IgD-negative memory B cell (primary cell): ENCODE results near the gene FBXL16. TPM values are rescaled to one million over a fixed set of nuclear protein-coding genes. Genes with fewer than 3 reads are reported as not detected.

Source experiments
- H3K27ac Mint-ChIP-seq, 3 donors: one replicate each; pipeline ENCODE4 v1.8.0; 2020 to 2022; ENCODE audit warnings: mild to moderate bottlenecking in 3 of 3, mixed read lengths in 3 of 3, moderate library complexity in 1 of 3
- H3K27me3 Mint-ChIP-seq: one replicate; pipeline ENCODE4 v1.8.0; 2021; ENCODE audit warnings: mixed read lengths
- H3K36me3 Mint-ChIP-seq: one replicate; pipeline ENCODE4 v1.8.0; 2020; ENCODE audit warnings: mild to moderate bottlenecking, mixed read lengths
- H3K4me1 Mint-ChIP-seq, 3 donors: one replicate each; pipeline ENCODE4 v1.8.0; 2020 to 2022; ENCODE audit warnings: mixed read lengths in 3 of 3, mild to moderate bottlenecking in 1 of 3
- H3K4me3 Mint-ChIP-seq, 4 donors: one replicate each; pipeline ENCODE4 v1.8.0; 2020 to 2022; ENCODE audit warnings: mild to moderate bottlenecking in 4 of 4, mixed read lengths in 4 of 4, moderate library complexity in 3 of 4
- H3K9me3 Mint-ChIP-seq, 3 donors: one replicate each; pipeline ENCODE4 v1.8.0; 2020 to 2021; ENCODE audit warnings: mixed read lengths in 3 of 3, mild to moderate bottlenecking in 1 of 3
- polyA plus RNA-seq: library from polyadenylated mRNA; unstranded; fragments of 300-500 nt; fragmentation: Illumina TruSeq; gene quantifications from one replicate; pipeline ENCODE4 v1.2.3, GENCODE V29; 2021

FBXL16 gene
- polyA plus RNA-seq, 1 donor from 2014 or later = 4.4 TPM

DNA sequence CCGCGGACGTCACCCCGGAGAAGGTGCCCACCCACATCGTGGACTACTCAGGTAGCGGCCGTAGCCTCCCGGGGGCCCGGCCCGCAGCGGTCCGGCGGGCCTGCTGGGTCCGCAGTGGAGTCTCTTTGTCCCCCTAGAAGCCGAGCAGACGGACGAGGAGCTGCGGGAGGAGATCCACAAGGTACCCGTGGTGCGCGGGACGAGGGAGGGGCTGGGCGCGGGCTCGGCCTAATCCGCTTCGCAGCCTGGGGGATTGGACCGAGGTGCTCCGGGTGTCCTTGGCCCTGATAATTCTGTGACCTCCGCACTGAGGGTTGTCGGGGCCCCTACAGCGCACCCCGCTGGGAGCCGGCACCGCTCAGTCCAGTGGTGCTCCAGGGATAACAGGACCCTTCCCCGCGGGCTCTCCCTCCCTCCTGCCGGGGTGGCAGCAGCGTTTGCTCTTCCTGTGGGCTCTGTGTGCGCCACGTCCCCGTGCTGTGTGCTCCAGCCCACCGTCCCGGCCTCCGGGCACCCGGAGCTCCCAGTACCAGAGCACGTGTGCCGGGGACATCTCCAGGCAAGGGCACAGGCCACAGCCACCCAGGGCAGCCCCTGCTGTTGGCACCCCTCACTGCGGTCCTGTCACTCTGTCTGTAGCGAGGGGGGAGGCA, 37.0 kb downstream of the FBXL16 start:
- H3K36me3 Mint-ChIP-seq = no peaks in the 10 kb centered on the region
- H3K4me3 Mint-ChIP-seq = peak overlapping the region; percentile 45 to 86 (median 62)
- peak overlapping the region in 1 of 3 donors; percentile 10 for H3K27ac Mint-ChIP-seq
- H3K4me1 Mint-ChIP-seq = peaks cover 3 to 5% (median 4%) of the 10 kb centered on the region in 3 donors
- H3K9me3 Mint-ChIP-seq = no peaks in the 10 kb centered on the region
- H3K27me3 Mint-ChIP-seq = no peaks in the 10 kb centered on the region

DNA sequence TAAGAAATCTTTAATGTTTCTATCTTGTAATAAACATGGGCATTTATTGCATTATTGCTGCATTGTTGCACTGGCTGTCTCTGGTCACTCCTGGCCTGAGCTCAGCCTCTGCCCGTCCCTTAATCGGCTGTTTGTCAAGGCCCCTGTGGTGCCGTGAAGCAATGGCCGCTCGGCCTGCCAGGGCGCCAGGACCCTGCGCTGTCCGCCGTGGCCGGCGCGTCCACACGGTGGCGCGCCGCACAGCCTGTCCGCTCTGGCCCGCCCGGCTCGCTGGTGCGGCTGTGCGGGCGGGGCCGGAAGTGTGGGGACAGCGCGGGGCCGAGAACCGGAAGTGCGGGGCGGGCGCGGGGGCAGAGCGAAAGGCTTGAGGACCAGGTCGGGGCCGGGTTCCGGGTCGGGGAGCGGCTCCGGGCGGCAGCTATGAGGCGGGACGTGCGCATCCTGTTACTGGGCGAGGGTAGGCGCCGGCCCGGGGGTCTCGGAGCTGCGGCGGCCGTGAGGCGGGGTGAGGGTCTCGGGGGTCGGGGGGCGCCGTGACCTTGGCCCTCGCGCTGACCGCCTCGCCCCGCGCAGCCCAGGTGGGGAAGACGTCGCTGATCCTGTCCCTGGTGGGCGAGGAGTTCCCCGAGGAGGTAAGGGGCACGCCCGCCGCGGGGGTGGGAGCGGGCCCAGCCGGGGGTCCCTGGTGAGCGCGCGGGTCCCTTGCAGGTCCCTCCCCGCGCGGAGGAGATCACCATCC, 37.7 kb downstream of the FBXL16 start, which contains the start of gene RHOT2:
RHOT2 (plus strand) TSS at position 353 of the 739 bp plus-strand sequence; CDS start at position 421, 68 bp downstream.
- no peaks in the 10 kb centered on the region for H3K36me3 Mint-ChIP-seq
- peak within 1 kb of the TSS; percentile 71 to 92 (median 79) for H3K4me3 Mint-ChIP-seq
- peak within 1 kb of the TSS; percentile 86 to 91 (median 91) for H3K27ac Mint-ChIP-seq
- no peaks in the 10 kb centered on the region for H3K27me3 Mint-ChIP-seq
- peaks cover 3 to 5% (median 4%) of the 10 kb centered on the region in 3 donors for H3K4me1 Mint-ChIP-seq
- no peaks in the 10 kb centered on the region for H3K9me3 Mint-ChIP-seq

DNA sequence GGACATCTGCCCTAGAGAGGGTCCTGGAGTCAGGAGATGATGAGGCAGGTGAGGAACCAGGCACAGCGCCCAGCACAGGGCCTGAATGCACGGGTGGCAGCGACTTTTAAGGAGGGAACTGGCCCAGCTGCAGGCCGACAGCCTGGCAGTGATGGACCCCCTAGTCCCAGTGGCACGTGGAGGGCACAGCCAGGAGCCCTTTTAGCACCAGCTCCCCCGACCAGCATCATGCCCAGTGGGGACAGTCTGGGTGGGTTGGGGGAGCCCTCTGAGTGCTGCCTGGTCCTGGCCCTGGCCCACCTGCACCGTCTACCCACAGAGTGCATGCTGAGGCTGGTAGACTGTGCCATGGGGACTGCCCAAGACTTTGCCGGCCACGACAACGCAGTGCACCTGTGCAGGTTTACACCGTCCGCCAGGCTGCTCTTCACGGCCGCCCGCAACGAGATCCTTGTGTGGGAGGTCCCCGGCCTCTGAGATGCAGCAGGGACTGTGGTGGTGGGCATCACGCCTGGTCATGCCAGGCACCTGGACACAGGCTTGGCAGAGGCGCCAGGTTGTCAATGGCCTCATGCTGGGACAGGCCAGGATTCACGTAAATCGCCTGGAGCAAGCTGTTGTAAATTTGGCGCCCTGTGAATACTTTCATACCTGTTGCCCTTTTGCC, 38.4 kb downstream of the FBXL16 start:
- Mint-ChIP-seq H3K4me3 (peak overlapping the region; percentile 71 to 92 (median 79)), H3K4me1 (peaks cover 3 to 5% (median 4%) of the 10 kb centered on the region in 3 donors), H3K27ac (peak overlapping the region; percentile 86 to 91 (median 91)), H3K36me3 (no peaks in the 10 kb centered on the region), H3K27me3 (no peaks in the 10 kb centered on the region), H3K9me3 (no peaks in the 10 kb centered on the region)

DNA sequence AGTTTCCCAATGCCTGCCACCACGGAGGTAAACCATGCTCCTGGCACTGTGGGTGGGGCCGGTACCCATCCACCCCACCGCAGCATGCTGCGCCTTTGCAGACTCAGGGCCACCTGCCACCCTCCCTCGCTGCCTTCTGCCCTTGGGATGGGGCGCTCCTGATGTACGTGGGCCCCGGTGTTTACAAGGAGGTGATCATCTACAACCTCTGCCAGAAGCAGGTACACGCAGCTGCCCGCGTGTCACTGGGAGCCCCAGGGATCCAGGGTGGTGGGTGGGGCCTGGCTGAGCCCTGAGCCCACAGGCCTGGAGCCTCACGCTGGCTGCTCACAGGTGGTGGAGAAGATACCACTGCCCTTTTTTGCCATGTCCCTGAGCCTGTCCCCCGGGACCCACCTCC, 39.0 kb downstream of the FBXL16 start:
- Mint-ChIP-seq H3K27me3 (no peaks in the 10 kb centered on the region), H3K9me3 (no peaks in the 10 kb centered on the region), H3K36me3 (no peaks in the 10 kb centered on the region), H3K4me1 (peaks cover 3 to 5% (median 4%) of the 10 kb centered on the region in 3 donors), H3K27ac (no peak overlapping the region), H3K4me3 (no peak overlapping the region)

DNA sequence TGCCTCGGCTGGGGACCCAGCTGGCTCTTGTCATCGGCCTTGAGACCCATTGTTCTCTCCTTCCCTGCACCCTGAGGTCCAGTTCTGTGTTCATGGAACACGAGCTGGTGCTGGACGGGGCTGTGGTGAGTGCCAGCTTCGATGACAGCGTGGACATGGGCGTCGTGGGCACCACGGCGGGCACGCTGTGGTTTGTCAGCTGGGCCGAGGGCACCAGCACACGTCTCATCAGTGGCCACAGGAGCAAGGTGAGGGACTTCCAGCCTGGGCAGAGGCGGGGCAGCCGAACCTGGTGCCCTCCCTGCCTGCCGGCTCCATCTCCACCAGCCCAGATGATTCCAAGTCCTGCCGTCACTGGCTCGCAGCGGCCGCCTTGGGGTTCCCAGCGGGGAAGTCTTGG, 43.0 kb downstream of the FBXL16 start:
- H3K4me3 Mint-ChIP-seq = no peak overlapping the region
- H3K4me1 Mint-ChIP-seq = peaks cover 1 to 6% (median 2%) of the 10 kb centered on the region in 3 donors
- no peaks in the 10 kb centered on the region for H3K27me3 Mint-ChIP-seq
- no peaks in the 10 kb centered on the region for H3K36me3 Mint-ChIP-seq
- no peaks in the 10 kb centered on the region for H3K9me3 Mint-ChIP-seq
- no peak overlapping the region for H3K27ac Mint-ChIP-seq

DNA sequence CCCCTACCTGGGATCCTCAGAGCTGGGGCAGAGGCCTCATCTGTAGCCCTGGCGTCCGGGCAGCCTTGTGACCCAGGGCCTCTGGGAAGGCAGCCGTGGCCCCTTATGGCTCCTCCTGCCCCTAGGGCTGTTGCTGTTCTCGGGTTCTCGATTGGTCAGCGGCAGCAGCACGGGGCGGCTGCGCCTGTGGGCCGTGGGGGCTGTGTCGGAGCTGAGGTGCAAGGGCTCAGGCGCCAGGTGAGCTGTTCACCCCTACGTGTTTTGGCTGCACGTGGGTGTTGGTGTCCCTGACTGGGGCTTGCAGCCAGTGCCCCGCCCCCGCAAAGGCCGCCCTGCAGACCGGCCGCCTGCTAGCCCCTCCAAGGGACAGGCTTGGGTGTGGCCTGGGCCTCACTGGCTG, 43.5 kb downstream of the FBXL16 start:
- Mint-ChIP-seq H3K4me3 (no peak overlapping the region), H3K36me3 (no peaks in the 10 kb centered on the region), H3K4me1 (peaks cover 0 to 4% (median 0%) of the 10 kb centered on the region in 3 donors), H3K27ac (no peak overlapping the region), H3K27me3 (no peaks in the 10 kb centered on the region), H3K9me3 (no peaks in the 10 kb centered on the region)

DNA sequence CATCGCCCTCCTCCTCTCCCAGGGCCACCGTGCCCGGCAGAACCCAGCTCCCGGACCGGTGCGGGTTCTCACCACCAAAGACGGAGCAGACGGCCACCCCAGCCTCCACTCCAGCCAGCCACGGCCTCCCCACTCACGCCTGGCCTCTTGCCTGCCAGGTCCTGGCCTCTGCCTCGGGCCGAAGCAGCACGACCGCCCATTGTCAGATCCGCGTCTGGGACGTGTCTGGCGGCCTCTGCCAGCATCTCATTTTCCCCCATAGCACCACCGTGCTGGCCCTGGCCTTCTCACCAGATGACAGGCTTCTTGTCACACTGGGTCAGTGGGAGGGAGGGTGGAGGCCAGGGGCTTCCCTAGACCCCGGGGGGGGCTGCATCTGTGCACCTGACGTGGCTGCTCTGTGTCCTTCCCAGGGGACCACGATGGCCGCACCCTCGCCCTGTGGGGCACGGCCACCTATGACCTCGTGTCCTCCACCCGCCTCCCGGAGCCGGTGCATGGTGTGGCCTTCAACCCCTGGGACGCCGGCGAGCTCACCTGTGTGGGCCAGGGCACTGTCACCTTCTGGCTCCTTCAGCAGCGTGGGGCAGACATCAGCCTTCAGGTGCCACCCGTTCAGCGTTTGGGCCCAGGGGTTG, 44.3 kb downstream of the FBXL16 start:
- no peaks in the 10 kb centered on the region for H3K9me3 Mint-ChIP-seq
- peaks cover 0 to 4% (median 0%) of the 10 kb centered on the region in 3 donors for H3K4me1 Mint-ChIP-seq
- H3K27me3 Mint-ChIP-seq = no peaks in the 10 kb centered on the region
- peak overlapping the region in 1 of 4 donors; percentile 45 for H3K4me3 Mint-ChIP-seq
- no peaks in the 10 kb centered on the region for H3K36me3 Mint-ChIP-seq
- H3K27ac Mint-ChIP-seq = peak overlapping the region in 2 of 3 donors; percentile 31 to 85

DNA sequence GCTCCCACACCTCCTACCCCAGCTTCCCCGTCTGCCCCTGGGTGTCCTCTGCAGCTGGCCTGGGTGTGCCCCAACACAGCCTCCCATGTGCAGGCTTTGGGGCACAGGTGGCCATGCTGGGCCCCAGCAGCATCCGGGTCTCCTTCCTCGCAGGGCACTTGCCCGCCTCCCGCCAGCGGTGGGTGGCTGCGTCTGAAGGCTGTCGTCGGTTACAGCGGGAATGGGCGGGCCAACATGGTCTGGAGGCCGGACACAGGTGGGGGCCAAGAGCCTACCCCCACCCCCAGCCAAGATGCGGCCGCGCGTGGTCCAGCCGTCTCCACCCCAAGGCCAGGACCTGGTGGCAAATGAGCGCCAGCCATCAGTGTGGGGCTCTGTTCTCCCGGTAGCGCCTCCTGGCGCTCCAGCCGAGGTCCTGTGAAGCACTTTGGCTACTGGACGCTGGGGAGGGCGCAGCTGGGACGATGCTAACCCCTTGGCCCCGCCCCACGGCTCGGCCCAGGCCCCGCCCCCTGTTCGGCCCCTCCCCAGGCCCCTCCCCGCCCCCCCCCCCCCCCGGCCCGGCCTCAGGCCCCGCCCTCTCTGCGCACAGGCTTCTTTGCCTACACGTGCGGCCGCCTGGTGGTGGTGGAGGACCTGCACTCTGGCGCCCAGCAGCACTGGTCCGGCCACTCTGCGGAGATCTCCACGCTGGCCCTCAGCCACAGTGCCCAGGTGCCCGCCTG, 45.0 kb downstream of the FBXL16 start:
- peaks cover 0 to 4% (median 0%) of the 10 kb centered on the region in 3 donors for H3K4me1 Mint-ChIP-seq
- peak overlapping the region in 2 of 3 donors; percentile 76 to 85 for H3K27ac Mint-ChIP-seq
- no peaks in the 10 kb centered on the region for H3K36me3 Mint-ChIP-seq
- peak overlapping the region in 1 of 4 donors; percentile 45 for H3K4me3 Mint-ChIP-seq
- no peaks in the 10 kb centered on the region for H3K27me3 Mint-ChIP-seq
- no peaks in the 10 kb centered on the region for H3K9me3 Mint-ChIP-seq

DNA sequence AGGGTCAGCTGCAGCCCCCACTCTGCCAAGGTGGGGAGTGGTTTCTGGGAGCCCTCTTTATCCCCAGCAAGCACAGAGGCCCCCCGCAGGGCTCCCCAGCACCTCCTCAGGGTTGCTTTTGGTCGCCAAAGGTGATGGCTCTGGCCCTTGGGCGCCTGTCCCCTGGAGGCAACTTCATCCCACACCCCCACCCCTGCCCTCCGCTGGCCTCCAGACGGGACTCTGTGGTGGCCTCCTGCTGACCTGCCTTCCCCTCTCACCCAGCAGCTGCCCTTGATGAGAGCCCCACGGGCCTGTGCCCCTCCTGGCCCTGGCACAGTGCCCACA, 45.5 kb downstream of the FBXL16 start:
- Mint-ChIP-seq H3K27ac (no peak overlapping the region), H3K36me3 (no peaks in the 10 kb centered on the region), H3K9me3 (no peaks in the 10 kb centered on the region)

DNA sequence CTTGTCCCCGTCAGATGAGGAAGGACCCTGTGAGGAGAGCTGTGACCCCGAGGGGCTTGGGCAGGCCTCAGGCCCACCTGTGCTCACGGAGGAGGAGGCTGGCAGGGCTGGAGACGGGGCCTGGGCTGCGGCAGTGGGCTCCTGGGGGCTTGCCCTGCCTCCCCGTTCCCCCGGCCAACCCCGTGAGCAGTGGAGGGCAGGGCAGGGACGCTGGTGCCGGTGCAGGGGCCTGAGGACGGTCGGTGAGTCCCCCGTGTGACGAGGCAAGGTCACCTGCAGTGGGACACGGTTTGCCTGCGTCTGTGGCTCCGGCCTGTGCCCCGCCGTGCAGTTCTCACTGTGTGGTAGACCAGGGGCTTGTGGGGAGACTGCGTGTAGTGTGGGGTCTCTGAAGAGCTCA, 46.0 kb downstream of the FBXL16 start:
- H3K27ac Mint-ChIP-seq = no peak overlapping the region
- peaks cover 0 to 4% (median 0%) of the 10 kb centered on the region in 3 donors for H3K4me1 Mint-ChIP-seq
- no peak overlapping the region for H3K4me3 Mint-ChIP-seq
- no peaks in the 10 kb centered on the region for H3K36me3 Mint-ChIP-seq
- no peaks in the 10 kb centered on the region for H3K27me3 Mint-ChIP-seq
- no peaks in the 10 kb centered on the region for H3K9me3 Mint-ChIP-seq

More for the DNA sequence above, 45.5 kb downstream of the FBXL16 start:
- peaks cover 0 to 4% (median 0%) of the 10 kb centered on the region in 3 donors for H3K4me1 Mint-ChIP-seq
- H3K27me3 Mint-ChIP-seq = no peaks in the 10 kb centered on the region
- H3K4me3 Mint-ChIP-seq = no peak overlapping the region

DNA sequence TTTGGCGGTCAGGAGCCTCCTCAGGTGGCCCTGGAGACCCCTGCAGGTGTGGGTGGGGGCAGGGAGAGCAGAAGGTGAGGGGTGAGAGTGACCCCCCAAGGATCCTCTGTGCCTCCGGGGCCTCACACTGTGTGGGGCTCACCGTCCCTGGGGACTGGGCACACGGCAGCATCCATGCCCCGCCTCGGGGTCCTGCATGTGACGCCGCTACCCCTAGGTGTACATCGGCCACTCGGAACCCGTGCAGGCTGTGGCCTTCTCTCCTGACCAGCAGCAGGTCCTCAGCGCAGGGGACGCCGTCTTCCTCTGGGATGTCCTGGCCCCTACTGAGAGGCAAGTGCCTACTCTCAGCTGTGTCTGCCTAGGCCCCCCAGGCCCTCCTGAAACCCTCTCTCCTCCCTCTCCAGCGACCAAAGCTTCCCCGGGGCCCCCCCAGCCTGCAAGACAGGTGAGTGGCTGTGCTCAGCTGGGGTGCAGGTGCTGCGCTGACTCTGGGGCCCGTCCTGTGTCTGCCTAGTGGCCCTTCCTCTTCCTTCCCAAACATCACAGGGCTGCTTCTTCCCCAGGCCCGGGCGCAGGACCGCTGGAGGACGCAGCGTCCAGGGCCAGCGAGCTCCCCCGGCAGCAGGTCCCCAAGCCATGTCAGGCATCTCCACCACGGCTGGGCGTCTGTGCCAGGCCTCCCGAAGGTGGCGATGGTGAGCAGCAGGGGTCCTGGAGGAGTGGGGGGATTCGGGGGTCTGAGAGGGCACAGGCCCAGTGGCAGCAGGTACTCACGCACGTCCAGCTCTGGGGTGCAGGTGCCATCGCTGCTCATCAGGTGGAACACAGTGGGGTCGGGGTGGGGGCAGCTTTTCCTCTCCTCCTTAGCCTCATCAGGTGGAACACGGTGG, 46.7 kb downstream of the FBXL16 start:
- no peak overlapping the region for H3K4me3 Mint-ChIP-seq
- H3K4me1 Mint-ChIP-seq = peaks cover 0 to 4% (median 0%) of the 10 kb centered on the region in 3 donors
- H3K27ac Mint-ChIP-seq = no peak overlapping the region
- no peaks in the 10 kb centered on the region for H3K36me3 Mint-ChIP-seq
- H3K27me3 Mint-ChIP-seq = no peaks in the 10 kb centered on the region
- H3K9me3 Mint-ChIP-seq = no peaks in the 10 kb centered on the region

DNA sequence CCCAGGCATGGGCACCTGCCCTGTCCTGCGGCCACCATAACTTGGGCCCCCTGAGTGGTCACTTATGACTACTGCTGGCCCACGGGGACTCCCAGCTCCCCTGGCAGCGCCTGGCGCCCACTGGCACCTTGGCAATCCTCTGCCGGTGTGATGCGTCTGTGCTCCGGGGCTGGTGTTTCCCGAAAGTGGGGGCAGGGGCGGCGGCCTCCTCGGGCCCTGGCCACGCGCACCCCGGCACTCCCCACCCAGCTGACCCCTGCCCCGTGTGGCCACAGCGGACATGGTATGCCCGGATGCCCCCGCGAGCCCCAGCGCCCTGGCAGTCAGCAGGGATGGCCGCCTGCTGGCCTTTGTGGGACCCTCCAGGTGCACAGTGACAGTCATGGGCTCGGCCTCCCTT, 48.1 kb downstream of the FBXL16 start:
- Mint-ChIP-seq H3K9me3 (no peaks in the 10 kb centered on the region), H3K4me3 (no peak overlapping the region), H3K27ac (peak overlapping the region in 1 of 3 donors; percentile 85), H3K27me3 (no peaks in the 10 kb centered on the region), H3K36me3 (no peaks in the 10 kb centered on the region), H3K4me1 (peaks cover 0 to 4% (median 0%) of the 10 kb centered on the region in 3 donors)

DNA sequence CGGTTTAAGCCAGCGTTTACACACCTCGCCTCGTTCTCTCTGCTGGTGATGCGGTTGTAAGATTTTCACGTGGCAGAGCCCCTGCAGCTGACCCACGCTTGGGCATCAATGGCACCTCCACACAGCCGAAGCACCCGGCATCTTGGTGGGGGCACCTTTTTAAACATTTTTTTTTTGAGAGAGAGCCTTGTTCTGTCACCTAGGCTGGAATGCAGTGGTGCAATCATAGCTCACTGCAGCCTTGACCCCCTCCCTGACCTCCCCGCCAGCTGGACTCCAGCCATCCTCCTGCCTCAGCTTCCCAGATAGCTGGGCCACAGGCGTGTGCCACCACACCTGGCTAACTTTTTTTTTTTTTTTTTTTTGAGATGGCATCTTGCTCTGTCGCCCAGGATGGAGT, 51.6 kb downstream of the FBXL16 start:
- H3K4me1 Mint-ChIP-seq = peaks cover 0 to 2% (median 0%) of the 10 kb centered on the region in 3 donors
- H3K9me3 Mint-ChIP-seq = no peaks in the 10 kb centered on the region
- H3K36me3 Mint-ChIP-seq = no peaks in the 10 kb centered on the region

More for the DNA sequence above, 51.6 kb downstream of the FBXL16 start:
- Mint-ChIP-seq H3K4me3 (no peak overlapping the region), H3K27me3 (no peaks in the 10 kb centered on the region), H3K27ac (no peak overlapping the region)
